ENCODE measurements around the gene SUN2. TPM values are rescaled to one million over a fixed set of nuclear protein-coding genes. Genes with fewer than 3 reads are reported as not detected.

SUN2 gene
- total RNA-seq, 1 experiment from 2014 or later, result 104 TPM

DNA sequence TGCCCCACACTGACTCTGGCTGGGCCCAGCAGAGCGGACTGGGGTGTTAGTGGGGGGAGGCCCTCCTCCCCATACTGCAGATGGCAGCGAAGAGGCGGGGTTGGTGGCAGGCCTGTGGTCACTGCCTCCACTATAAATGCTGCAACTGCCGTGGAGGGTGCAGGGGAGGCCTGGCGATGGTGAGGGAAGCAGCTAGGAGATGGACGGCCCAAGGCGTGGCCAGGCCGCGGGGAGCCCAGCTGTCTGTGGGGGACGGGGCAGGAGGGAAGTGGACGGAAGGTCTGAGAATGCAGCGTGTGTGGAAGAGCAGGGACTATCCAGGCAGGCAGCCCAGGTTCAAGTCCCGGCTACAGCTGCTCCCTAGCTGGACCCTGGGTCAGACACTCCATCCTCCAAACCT, 19.9 kb upstream of the SUN2 start:
- no peaks in the 10 kb centered on the region for H3K27me3 ChIP-seq (replicated peaks; ENCODE audit: insufficient read depth, low read depth, low read length, poor library complexity)
- no peaks in the 10 kb centered on the region for H3K9me3 ChIP-seq (ENCODE audit: low read depth, low read length, poor library complexity, severe bottlenecking)
- no peak for TF ChIP-seq EZH2 (IDR thresholded peaks at IDR 0.05; ENCODE audit: borderline replicate concordance, low read depth, low read length, poor library complexity, severe bottlenecking)
- TF ChIP-seq, protein P1, sequence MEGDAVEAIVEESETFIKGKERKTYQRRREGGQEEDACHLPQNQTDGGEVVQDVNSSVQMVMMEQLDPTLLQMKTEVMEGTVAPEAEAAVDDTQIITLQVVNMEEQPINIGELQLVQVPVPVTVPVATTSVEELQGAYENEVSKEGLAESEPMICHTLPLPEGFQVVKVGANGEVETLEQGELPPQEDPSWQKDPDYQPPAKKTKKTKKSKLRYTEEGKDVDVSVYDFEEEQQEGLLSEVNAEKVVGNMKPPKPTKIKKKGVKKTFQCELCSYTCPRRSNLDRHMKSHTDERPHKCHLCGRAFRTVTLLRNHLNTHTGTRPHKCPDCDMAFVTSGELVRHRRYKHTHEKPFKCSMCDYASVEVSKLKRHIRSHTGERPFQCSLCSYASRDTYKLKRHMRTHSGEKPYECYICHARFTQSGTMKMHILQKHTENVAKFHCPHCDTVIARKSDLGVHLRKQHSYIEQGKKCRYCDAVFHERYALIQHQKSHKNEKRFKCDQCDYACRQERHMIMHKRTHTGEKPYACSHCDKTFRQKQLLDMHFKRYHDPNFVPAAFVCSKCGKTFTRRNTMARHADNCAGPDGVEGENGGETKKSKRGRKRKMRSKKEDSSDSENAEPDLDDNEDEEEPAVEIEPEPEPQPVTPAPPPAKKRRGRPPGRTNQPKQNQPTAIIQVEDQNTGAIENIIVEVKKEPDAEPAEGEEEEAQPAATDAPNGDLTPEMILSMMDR (conservative IDR thresholded peaks at IDR 0.05; ENCODE audit: low read depth, low read length), result no peak
- no peak for DNase-seq (ENCODE audit: low spot score)
- CTCF ChIA-PET, result no interaction called here
- H3K27ac ChIP-seq (ENCODE audit: low read depth, low read length, poor library complexity, severe bottlenecking), result peak overlapping the region; percentile 61
- intact Hi-C loops (cut with micrococcal nuclease; ENCODE audit: unreplicated experiment), result no loop called here
- H3K36me3 ChIP-seq (ENCODE audit: insufficient read depth, low read length, poor library complexity, severe bottlenecking), result peaks cover 27% of the 10 kb centered on the region
- BruUV-seq (replicated peaks), result no TSS peak
- H3K4me3 ChIP-seq (ENCODE audit: low read depth, low read length, poor library complexity, severe bottlenecking), result no peak overlapping the region
- H3K4me1 ChIP-seq (ENCODE audit: insufficient read depth, low read length, poor library complexity, severe bottlenecking), result peaks cover 11% of the 10 kb centered on the region
- POLR2A ChIA-PET (ENCODE audit: low non-redundant PET), result no interaction called here

DNA sequence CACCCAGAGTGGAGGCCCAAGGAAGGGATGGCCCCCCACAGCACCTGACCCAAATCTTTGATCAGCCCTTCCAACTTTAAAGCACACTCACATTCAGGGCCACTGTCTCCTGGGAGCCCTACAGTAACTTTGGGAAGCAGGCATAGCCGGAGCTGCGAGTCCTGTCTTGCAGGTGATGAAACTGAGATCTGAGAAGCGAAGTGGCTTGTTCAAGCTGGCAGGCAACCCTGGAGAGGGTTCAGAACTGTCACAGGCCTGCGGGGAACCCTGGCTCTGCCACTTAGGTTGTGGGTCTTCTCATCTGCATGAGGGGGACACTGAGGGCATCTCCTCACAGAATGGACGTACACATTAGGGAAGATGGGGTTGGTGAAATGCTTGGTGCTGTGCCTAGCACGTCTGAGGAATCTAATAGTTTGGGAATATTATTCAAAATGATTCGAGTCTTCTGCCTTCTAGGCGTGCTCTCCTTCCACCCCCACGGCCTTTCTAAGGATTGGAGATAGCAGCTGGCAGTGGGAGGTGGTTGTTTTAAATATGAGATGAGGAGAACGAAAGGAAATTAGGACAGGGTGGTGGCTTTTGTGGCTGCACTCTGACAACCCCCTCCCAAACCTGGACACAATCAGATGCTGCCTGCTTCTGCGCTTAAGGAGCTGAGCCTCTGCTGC, 18.8 kb upstream of the SUN2 start:
- BruUV-seq (replicated peaks), result no TSS peak
- ChIA-PET CTCF (no interaction called here), POLR2A (ENCODE audit: low non-redundant PET) (no interaction called here)
- no peak for DNase-seq (ENCODE audit: low spot score)
- Histone ChIP-seq H3K4me3 (ENCODE audit: low read depth, low read length, poor library complexity, severe bottlenecking) (no peak overlapping the region), H3K4me1 (ENCODE audit: insufficient read depth, low read length, poor library complexity, severe bottlenecking) (peaks cover 11% of the 10 kb centered on the region), H3K36me3 (ENCODE audit: insufficient read depth, low read length, poor library complexity, severe bottlenecking) (peaks cover 18% of the 10 kb centered on the region), H3K9me3 (ENCODE audit: low read depth, low read length, poor library complexity, severe bottlenecking) (no peaks in the 10 kb centered on the region), H3K27me3 (replicated peaks; ENCODE audit: insufficient read depth, low read depth, low read length, poor library complexity) (no peaks in the 10 kb centered on the region), H3K27ac (ENCODE audit: low read depth, low read length, poor library complexity, severe bottlenecking) (peak overlapping the region; percentile 61)
- TF ChIP-seq EZH2 (IDR thresholded peaks at IDR 0.05; ENCODE audit: borderline replicate concordance, low read depth, low read length, poor library complexity, severe bottlenecking), result no peak
- TF ChIP-seq, protein P1 (conservative IDR thresholded peaks at IDR 0.05; ENCODE audit: low read depth, low read length), result no peak
- intact Hi-C loops (cut with micrococcal nuclease; ENCODE audit: unreplicated experiment), result no loop called here

DNA sequence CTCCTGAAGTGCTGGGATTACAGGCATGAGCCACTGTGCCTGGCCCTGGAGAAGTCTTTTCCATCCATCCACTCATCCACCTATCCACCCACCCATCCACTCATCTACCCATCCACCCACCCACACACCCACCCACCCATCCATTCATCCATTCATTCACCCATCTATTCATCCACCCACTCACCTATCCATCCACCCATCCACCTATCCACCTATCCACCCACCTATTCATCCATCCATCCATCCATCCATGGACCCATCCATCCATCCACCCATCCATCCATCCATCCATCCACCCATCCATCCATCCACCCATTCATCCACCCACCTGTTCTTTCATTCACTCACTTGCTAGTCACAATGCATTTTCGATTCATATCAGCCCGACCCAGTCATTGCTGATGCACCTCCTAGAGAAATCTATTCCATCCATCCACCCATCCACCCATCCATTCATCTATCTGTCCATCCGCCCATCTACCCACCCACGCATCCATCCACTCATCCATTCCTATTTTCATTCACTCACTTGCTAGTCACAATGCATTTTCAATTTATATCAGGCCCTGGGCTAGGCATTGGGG, 17.7 kb upstream of the SUN2 start:
- no peak overlapping the region for H3K4me3 ChIP-seq (ENCODE audit: low read depth, low read length, poor library complexity, severe bottlenecking)
- peak overlapping the region; percentile 61 for H3K27ac ChIP-seq (ENCODE audit: low read depth, low read length, poor library complexity, severe bottlenecking)
- no peaks in the 10 kb centered on the region for H3K27me3 ChIP-seq (replicated peaks; ENCODE audit: insufficient read depth, low read depth, low read length, poor library complexity)
- no peak for DNase-seq (ENCODE audit: low spot score)
- peaks cover 7% of the 10 kb centered on the region for H3K36me3 ChIP-seq (ENCODE audit: insufficient read depth, low read length, poor library complexity, severe bottlenecking)
- peaks cover 20% of the 10 kb centered on the region for H3K4me1 ChIP-seq (ENCODE audit: insufficient read depth, low read length, poor library complexity, severe bottlenecking)
- intact Hi-C loops (cut with micrococcal nuclease; ENCODE audit: unreplicated experiment), result no loop called here
- TF ChIP-seq, protein P1 (conservative IDR thresholded peaks at IDR 0.05; ENCODE audit: low read depth, low read length), result no peak
- TF ChIP-seq EZH2 (IDR thresholded peaks at IDR 0.05; ENCODE audit: borderline replicate concordance, low read depth, low read length, poor library complexity, severe bottlenecking), result no peak
- no TSS peak for BruUV-seq (replicated peaks)
- H3K9me3 ChIP-seq (ENCODE audit: low read depth, low read length, poor library complexity, severe bottlenecking), result no peaks in the 10 kb centered on the region
- ChIA-PET CTCF (no interaction called here), POLR2A (ENCODE audit: low non-redundant PET) (no interaction called here)
